Naive thymus-derived CD8-positive, alpha-beta T cell (primary cell): ENCODE data around the gene GIMAP6. TPM values are rescaled to one million over a fixed set of nuclear protein-coding genes. Genes with fewer than 3 reads are reported as not detected.
A peak's percentile ranks its signal among the peaks of the same experiment; 100 is the strongest.
"Not testable (repeated sequence)": the region's sequence is repeated elsewhere in the genome, so short reads cannot be mapped to it uniquely, and the experiment has no call there.

Experiments used
- ATAC-seq, 2 donors: fragments of 150-1000 bp; cut with Tn5 transposase in 1 of 2; sonication (Bioruptor Pico), chemical (Tn5 transposase) in 1 of 2; 1 replicate in 1 of 2; 2 replicates in 1 of 2; pipeline ENCODE4 v1.10.0; 2021; ENCODE audit warnings: mild to moderate bottlenecking in 2 of 2, moderate library complexity in 2 of 2
- POLR2A ChIA-PET: fragments of 350-600 bp; sonication (Branson Sonifier 250); formaldehyde crosslinking; loops from one replicate; lab custom pipeline; 2021; ENCODE audit warnings: antibody characterized with exemption; lab: Charles Lee
- DNase-seq, 10 donors: peaks; one replicate each; pipeline versions ENCODE4 v3.0.0 to v3.0.0-alpha.2; 2020 to 2022
- H3K27ac Mint-ChIP-seq, 10 donors: one replicate each; pipeline ENCODE4 v1.8.0; 2020 to 2022; ENCODE audit warnings: mild to moderate bottlenecking in 10 of 10, mixed read lengths in 10 of 10, moderate library complexity in 4 of 10, inconsistent platforms in 1 of 10
- H3K27me3 Mint-ChIP-seq, 5 donors: one replicate each; pipeline ENCODE4 v1.8.0; 2021 to 2022; ENCODE audit warnings: mixed read lengths in 5 of 5
- H3K36me3 Mint-ChIP-seq, 3 donors: one replicate each; pipeline ENCODE4 v1.8.0; 2020 to 2022; ENCODE audit warnings: mixed read lengths in 3 of 3, mild to moderate bottlenecking in 2 of 3, inconsistent platforms in 1 of 3
- H3K4me1 Mint-ChIP-seq, 4 donors: one replicate each; pipeline ENCODE4 v1.8.0; 2021 to 2022; ENCODE audit warnings: mixed read lengths in 4 of 4
- H3K4me3 Mint-ChIP-seq, 10 donors: one replicate each; pipeline ENCODE4 v1.8.0; 2020 to 2022; ENCODE audit warnings: mild to moderate bottlenecking in 10 of 10, mixed read lengths in 10 of 10, moderate library complexity in 6 of 10, inconsistent platforms in 1 of 10
- H3K9me3 Mint-ChIP-seq, 9 donors: one replicate each; pipeline ENCODE4 v1.8.0; 2020 to 2022; ENCODE audit warnings: mixed read lengths in 9 of 9, mild to moderate bottlenecking in 3 of 9, inconsistent platforms in 1 of 9, moderate library complexity in 1 of 9
- polyA plus RNA-seq, 3 donors: library from polyadenylated mRNA; unstranded; fragments of 300-500 nt; fragmentation: Illumina TruSeq; gene quantifications; one replicate each; pipeline ENCODE4 v1.2.3, GENCODE V29; 2021
- total RNA-seq, 8 experiments: library from RNA in 2 of 8; stranded (reverse) in 2 of 8; gene quantifications; one replicate each; pipeline ENCODE4 v1.2.3 and lab custom pipeline; 2021 to 2026

GIMAP6 gene
- total and polyA plus RNA-seq, 5 experiments from 2014 or later = 115 to 216 (median 173) TPM

DNA sequence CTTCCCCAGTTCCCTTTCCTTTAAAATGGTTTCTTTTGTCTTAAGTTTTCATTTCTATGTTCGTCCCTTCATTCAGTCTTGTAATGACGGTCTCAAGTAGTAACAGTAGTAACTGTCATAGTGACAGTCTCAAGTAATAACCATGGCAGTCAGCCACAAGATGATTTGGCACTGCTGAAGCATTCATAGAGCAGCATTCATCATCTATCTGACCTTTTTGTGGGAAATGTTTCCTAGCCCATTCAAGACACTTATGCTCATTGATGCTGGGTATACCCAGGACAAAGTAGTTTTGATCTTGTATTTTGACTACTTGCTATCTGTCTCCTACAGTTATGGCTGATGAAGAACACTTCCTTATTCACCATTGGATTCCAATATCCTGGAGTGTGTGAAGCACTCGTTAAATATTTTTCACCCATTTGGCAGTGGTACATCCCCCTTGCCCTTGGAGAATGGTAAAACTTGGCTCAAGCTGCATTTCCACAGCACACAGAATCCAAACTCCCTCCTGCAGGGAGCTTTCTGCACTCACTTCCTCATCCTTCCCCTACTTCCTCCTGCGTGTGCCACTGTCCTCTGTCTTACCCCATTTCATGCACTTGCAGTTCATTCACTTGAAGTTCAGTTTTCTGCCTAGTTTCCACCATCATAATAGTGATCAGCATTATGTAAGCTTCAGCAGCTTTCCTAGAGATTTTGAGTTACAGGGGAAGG lies 46.0 kb downstream of the GIMAP6 start:
- no peak for DNase-seq
- Mint-ChIP-seq H3K9me3 (peaks cover 0 to 62% (median 22%) of the 10 kb centered on the region in 9 donors), H3K36me3 (peaks cover 2 to 28% (median 19%) of the 10 kb centered on the region in 3 donors), H3K27ac (peak overlapping the region; percentile 44 to 91 (median 82)), H3K4me1 (peaks cover 33 to 68% (median 56%) of the 10 kb centered on the region in 4 donors), H3K27me3 (no peaks in the 10 kb centered on the region), H3K4me3 (peak overlapping the region in 7 of 10 donors; percentile 12 to 68 (median 34))
- POLR2A ChIA-PET = interaction anchor here (1.0 to 1.7 kb wide), 8 partner anchors 11 to 129 kb away, joined by 3 to 5 read pairs (median 4); partner anchors contain the start of gene GIMAP6
- ATAC-seq = peak; percentile 41 to 49

DNA sequence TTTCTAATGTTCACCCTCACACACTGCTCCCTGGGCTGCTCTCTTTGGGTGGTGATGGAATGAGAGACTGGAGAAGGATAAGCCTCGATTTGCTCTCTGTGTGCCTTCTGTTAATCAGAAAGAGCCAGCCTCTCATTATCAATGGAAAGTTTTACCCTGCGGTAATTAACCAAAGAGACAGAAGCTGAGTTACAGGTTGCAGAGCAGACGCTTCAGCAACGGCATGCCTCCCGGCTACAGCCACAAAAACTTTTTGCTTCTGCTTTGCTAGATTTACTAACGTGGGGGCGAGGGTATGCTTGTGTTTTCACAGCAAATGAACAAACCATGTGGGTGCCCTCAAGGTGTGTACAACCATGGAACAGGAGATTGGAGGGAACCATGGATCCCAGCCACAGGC lies 47.0 kb downstream of the GIMAP6 start:
- no peak for DNase-seq
- Mint-ChIP-seq H3K4me3 (peak overlapping the region in 7 of 10 donors; percentile 13 to 63 (median 45)), H3K9me3 (peaks cover 0 to 62% (median 23%) of the 10 kb centered on the region in 9 donors), H3K36me3 (peaks cover 7 to 36% (median 26%) of the 10 kb centered on the region in 3 donors), H3K4me1 (peaks cover 24 to 59% (median 49%) of the 10 kb centered on the region in 4 donors), H3K27ac (peak overlapping the region; percentile 72 to 91 (median 84)), H3K27me3 (no peaks in the 10 kb centered on the region)
- POLR2A ChIA-PET = interaction anchor here (0.6 to 3.8 kb wide), 7 partner anchors 12 to 135 kb away, joined by 3 to 20 read pairs (median 3); partner anchors contain the start of genes GIMAP6 and GIMAP8
- ATAC-seq = peak in 1 of 2 donors; percentile 61

DNA sequence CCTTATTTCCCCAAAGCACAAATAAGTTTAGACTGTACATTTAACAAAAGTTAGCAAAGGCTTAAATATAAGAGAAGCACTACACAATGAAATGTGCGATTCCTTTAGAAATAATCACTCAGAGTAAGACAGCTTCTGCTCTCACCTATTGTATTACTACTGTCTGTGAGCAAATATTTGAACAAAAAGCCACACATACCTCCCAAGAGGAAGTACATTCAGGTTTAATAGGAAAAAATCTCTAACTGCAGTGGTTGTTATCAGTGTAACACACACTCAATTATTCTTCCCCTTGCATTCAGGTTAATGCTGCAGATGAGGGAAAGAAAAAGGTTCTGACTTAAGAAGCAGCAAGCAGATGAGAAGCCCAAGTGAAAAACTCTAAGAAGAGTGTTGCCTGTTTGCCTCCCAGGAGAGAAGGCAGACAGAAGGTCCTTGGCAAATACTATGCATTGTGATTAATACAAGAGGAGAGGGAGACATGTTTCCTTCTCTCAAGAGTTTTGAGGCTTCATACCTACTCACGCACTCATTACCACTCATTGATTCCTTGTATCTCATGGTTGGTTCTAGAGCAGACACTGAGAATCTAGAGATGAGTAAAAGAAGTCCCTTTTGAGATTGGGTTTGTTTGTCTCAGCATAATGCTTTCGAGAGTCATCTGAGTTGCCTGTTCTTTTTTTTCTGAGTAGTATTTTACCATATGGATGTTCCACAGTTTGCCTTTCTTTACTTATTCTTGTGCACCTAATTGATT lies 51.4 kb downstream of the GIMAP6 start:
- POLR2A ChIA-PET = interaction anchor here (0.6 to 4.3 kb wide), 17 partner anchors 9 to 175 kb away, joined by 3 to 14 read pairs (median 4); partner anchors contain the start of genes GIMAP1, GIMAP2, GIMAP4 and GIMAP6
- Mint-ChIP-seq H3K4me3 (peak overlapping the region in 1 of 10 donors; percentile 38), H3K9me3 (peaks cover 0 to 85% (median 28%) of the 10 kb centered on the region in 9 donors), H3K27me3 (no peaks in the 10 kb centered on the region), H3K36me3 (peaks cover 28 to 66% (median 44%) of the 10 kb centered on the region in 3 donors), H3K27ac (peak overlapping the region in 7 of 10 donors; percentile 7 to 85 (median 76)), H3K4me1 (peaks cover 15 to 64% (median 44%) of the 10 kb centered on the region in 4 donors)
- no peak for DNase-seq
- ATAC-seq = no peak

DNA sequence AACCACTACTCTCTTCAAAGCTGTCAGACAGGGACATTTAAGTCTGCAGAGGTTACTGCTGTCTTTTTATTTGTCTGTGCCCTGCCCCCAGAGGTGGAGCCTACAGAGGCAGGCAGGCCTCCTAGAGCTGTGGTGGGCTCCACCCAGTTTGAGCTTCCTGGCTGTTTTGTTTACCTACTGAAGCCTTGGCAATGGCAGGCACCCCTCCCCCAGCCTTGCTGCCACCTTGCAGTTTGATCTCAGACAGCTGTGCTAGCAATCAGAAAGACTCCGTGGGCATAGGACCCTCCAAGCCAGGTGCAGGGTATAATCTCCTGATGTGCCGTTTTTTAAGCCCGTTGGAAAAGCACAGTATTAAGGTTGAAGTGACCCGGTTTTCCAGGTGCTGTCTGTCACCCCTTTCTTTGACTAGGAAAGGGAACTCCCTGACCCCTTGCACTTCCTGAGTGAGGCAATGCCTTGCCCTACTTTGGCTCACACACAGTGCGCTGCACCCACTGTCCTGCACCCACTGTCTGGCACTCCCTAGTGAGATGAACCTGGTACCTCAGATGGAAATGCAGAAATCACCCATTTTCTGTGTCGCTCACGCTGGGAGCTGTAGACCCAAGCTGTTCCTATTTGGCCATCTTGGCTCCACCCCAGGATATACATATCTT lies 52.1 kb downstream of the GIMAP6 start:
- Mint-ChIP-seq H3K36me3 (peaks cover 29 to 72% (median 44%) of the 10 kb centered on the region in 3 donors), H3K4me3 (peak overlapping the region in 4 of 10 donors; percentile 18 to 38 (median 34)), H3K9me3 (peaks cover 0 to 92% (median 28%) of the 10 kb centered on the region in 9 donors), H3K27ac (peak overlapping the region in 8 of 10 donors; percentile 7 to 85 (median 72)), H3K4me1 (peaks cover 12 to 61% (median 39%) of the 10 kb centered on the region in 4 donors)
- not testable (repeated sequence) for H3K27me3 Mint-ChIP-seq, ATAC-seq
- peak in 4 of 10 donors; percentile 50 to 81 (median 54) for DNase-seq
- POLR2A ChIA-PET = interaction anchor here (0.8 to 4.3 kb wide), 9 partner anchors 10 to 175 kb away, joined by 3 to 14 read pairs (median 4); partner anchors contain the start of genes GIMAP1, GIMAP4, GIMAP6 and GIMAP7

Other genes with a start within 250 kb of the GIMAP6 start
- 10 to 100 TPM; 66.8 to 68.0 TPM for gene GIMAP8, start 181.8 kb downstream of the GIMAP6 start, total RNA-seq
- 10 to 100 TPM; 18.9 to 38.9 (median 25.9) TPM for gene GIMAP8, start 181.8 kb downstream of the GIMAP6 start, polyA plus RNA-seq
- 100 to 1,000 TPM; 367 to 369 TPM for gene GIMAP7, start 117.5 kb downstream of the GIMAP6 start, total RNA-seq
- gene GIMAP7, start 117.5 kb downstream of the GIMAP6 start, polyA plus RNA-seq = 100 to 1,000 TPM; 451 to 821 (median 658) TPM
- gene GIMAP4, start 65.0 kb downstream of the GIMAP6 start, total RNA-seq = 100 to 1,000 TPM; 381 to 403 TPM
- gene GIMAP4, start 65.0 kb downstream of the GIMAP6 start, polyA plus RNA-seq = 100 to 1,000 TPM; 233 to 526 (median 341) TPM
- 100 to 1,000 TPM; 231 to 238 TPM for gene GIMAP2, start 53.3 kb upstream of the GIMAP6 start, total RNA-seq
- gene GIMAP2, start 53.3 kb upstream of the GIMAP6 start, polyA plus RNA-seq = 100 to 1,000 TPM in 1 of 3 donors, 10 to 100 TPM in 2; 89.3 to 102 (median 93.8) TPM
- 100 to 1,000 TPM; 119 TPM for gene GIMAP1, start 84.2 kb upstream of the GIMAP6 start, total RNA-seq
- gene GIMAP1, start 84.2 kb upstream of the GIMAP6 start, polyA plus RNA-seq = 10 to 100 TPM; 48.0 to 87.4 (median 67.1) TPM
- gene GIMAP5, start 105.0 kb upstream of the GIMAP6 start, total RNA-seq = 100 to 1,000 TPM; 342 to 364 TPM
- 100 to 1,000 TPM; 320 to 506 (median 401) TPM for gene GIMAP5, start 105.0 kb upstream of the GIMAP6 start, polyA plus RNA-seq
- not detected for gene TMEM176B, start 168.0 kb upstream of the GIMAP6 start, total RNA-seq
- gene TMEM176B, start 168.0 kb upstream of the GIMAP6 start, polyA plus RNA-seq = under 1 TPM in 1 of 3 donors, not detected in 2; 0.69 TPM
- gene TMEM176A, start 168.4 kb upstream of the GIMAP6 start, total RNA-seq = under 1 TPM in 1 of 2 experiments, not detected in 1; 0.88 TPM
- gene TMEM176A, start 168.4 kb upstream of the GIMAP6 start, polyA plus RNA-seq = under 1 TPM in 2 of 3 donors, not detected in 1; 0.18 to 0.62 TPM
- gene AOC1, start 220.1 kb upstream of the GIMAP6 start, total RNA-seq = not detected
- not detected for gene AOC1, start 220.1 kb upstream of the GIMAP6 start, polyA plus RNA-seq